GM19324 (cell line): ENCODE measurements around the gene MEGF9.

Source experiments
- ATAC-seq: cut with Tn5 transposase; IDR thresholded peaks from one replicate; pipeline ENCODE4 v1.9.1; 2021; ENCODE audit warnings: mild to moderate bottlenecking, moderate library complexity; ENCODE audit not compliant: unreplicated experiment, low FRiP score

MEGF9 gene

GRCh38 chr9:120733190-120733589, 18.9 kb upstream of the MEGF9 start:
- ATAC-seq, result no peak

DNA sequence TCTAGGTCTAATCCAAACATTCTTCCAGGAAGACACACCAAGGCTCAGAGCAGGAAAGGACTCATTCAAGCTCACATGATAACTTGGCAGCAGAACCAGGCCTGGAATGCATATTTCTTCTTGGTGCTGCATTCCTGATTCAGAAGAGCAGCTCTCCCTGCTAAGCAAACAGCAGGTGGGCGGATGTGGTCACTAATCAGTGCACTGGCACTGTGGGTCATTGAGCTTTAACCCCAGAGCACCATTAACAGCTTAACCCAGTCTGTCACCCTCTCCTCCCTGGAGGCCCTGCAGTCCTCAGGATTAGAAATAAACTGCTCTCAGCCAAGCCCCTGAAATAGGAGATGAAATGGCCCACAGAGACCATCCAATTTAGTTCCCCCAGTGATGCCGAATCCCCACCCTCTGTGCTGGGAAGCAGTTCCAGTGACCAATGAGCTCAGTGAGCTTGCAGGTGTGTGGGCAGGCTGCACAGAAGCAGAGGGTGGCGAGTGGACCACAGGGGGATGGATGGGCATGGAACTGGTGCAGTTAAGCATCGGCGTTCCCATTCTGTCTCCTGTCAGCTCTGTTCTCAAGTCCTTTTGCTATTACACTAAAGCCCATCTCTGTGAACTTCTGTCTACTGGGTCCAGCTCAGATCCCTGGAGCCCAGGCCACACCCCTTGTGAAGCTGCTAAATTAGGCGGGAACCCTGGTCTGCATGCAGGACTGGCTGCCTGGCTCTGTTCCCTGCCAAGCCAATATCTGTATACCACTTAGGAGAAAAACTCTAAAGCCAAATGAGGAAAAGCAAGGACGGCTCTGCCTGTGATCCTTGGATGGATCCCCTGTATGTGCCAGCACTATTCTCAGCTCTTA, 16.6 kb upstream of the MEGF9 start:
- ATAC-seq, result no peak

DNA sequence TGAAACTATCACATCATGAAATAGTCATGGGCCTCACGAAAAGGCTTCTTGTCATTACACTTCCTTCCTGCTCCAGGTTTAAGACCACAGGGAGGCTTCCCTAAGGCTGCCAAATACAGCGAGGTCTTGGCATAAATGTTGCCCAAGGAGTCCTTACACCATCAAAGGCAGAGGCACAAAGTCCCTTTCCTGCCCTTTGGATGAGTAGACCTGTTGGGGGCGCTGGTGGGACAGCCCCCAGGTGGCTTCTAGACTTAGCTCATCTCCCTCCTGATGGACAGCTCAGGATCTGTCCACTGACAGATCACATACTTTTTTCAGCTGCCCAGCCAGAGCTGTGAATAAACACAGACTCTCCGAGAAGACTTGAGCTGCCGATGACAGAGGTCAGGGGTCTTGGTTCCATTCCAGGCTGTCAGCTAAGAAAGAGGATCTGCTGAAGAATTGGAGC, 15.5 kb upstream of the MEGF9 start:
- ATAC-seq, result no peak

DNA sequence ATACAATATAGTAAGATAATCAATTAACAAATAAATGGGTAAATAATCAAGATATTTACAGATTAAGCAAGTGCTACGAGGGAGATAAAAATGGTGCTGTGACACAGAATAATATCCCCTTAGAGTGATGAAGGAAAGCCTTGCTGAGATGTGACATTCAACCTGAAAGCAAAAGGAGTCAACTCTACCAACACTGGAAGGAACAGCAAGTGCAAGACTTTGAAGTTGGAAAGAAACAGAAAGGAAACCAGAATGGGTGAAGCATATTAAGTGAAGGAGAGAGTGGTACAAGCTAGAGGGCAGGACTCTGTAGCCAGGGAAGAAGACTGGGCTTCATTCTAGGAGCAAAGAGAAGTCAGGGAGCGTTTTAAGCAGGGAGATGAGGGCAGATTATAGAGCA, 12.2 kb upstream of the MEGF9 start:
- ATAC-seq, result no peak

- no peak for ATAC-seq
Observed at GRCh38 chr9:120725907-120726306, 11.6 kb upstream of the MEGF9 start.

DNA sequence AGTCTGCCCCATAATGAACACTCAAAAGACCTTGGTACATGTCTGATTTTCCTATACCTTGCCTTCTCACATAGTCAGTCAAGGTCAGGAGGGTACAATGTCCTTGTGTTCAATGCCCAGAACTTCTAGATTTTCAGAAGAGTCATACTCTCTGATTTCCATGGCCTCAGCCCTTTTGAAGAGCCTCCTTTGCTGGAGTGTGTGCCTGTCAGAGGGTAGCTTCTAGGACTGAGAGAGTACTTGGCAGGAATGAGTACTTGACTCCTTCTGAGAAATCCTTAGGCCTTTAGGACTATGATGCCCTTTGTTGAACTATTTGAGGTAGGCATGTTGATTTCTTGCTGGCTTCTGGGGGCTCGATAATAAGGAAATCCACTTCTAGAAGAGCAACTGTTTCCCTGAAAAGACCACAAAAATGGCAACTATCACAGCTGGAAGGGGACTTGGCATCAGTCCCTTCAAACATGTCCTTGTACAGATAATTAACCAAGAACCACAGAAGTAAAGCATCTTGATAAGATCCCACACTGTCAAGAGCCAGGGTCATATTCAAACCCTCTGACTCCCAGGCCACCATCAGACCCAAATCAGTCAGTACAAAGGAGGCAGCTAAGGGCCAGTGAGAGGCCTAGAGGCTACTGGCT, 10.6 kb upstream of the MEGF9 start:
- no peak for ATAC-seq

DNA sequence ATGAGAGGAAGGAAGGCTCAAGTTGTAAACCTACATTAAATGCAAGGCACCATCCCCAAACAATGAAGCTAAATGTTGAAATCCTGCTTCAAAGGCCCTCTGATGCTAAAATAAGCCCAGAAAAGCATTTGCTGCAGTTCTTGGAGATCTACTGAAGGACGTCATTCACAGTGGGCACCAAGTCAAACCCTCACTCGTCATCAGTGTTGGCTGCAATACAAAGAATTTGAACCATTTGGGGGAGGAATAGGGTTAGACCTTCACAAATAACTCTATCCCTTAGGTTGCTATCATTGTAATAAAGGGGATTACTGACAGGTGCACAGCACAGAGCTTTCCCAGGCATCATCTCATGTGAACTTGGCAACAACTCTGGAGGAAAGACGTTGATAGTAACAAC, 9.3 kb upstream of the MEGF9 start:
- ATAC-seq, result no peak

DNA sequence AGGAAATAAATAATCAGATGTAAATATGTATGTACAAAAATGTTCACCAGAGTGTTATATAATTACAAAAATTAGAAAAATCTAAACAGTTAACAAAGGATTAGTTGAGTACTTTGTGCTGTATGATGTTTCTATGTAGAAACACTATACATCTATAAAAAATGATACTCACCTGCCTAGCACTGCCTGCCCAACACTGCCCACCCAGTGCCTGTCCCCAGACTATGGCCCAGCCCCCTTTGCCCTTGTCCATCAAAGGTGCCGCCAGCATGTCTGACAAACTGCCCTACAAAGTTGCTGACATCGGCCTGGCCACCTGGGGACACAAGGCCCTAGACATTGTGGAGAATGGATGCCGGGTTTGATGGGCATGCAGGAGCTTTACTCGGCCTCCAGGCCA, 6.1 kb upstream of the MEGF9 start:
- no peak for ATAC-seq

GRCh38 chr9:120718316-120718715, 4.0 kb upstream of the MEGF9 start:
- no peak for ATAC-seq

GRCh38 chr9:120717176-120717575, 2.9 kb upstream of the MEGF9 start:
- no peak for ATAC-seq

DNA sequence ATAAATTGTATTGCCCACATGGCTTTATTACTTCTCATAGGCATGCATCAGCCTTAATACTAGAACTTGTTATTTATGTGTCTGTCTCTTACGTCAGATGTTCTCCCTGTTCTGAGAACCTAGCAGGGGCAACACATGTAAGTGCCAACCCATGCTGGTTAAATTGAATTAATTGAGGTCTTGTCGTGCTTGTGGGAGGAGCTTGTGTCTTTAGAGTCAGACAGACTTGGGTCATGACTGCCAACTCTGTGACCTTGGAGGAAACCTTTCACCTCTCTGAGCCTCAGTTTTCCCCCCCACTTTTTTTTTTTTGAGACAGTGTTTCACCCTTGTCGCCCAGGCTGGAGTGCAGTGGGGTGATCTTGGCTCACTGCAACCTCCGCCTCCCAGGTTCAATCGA, 2.2 kb upstream of the MEGF9 start:
- ATAC-seq, result no peak

DNA sequence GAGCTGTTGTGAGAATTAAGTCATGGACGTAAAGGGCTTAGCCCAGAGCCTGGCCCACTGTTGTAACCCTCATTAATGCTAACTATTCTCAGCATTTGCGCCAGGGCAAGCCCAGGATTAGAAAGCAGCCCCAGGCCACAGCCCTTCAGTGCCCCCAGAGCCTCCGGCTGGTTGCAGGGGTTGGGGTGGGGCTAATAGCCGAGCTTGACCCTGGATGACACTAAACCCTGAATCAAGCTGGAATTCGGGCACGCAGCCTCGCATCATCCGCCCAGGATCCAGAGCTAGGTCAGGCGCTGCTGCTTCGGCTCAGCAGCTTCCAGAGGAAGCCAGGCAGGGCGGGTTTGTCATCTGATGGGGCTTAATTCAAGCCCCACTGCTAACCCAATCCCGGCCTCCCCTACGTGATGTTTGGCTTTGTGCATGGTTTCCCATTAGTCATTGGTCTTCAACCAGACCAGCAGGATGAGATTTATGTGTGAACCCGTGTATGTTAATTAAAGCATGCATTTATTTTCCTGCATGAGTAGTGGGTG, 1.2 kb upstream of the MEGF9 start:
- no peak for ATAC-seq

GRCh38 chr9:120714846-120715388, 647 bp upstream of the MEGF9 start:
- ATAC-seq, result no peak

- ATAC-seq, result no peak
Observed at GRCh38 chr9:120713257-120714087, 798 bp downstream of the MEGF9 start.

- no peak for ATAC-seq
Observed at GRCh38 chr9:120712539-120713031, 1.7 kb downstream of the MEGF9 start.

DNA sequence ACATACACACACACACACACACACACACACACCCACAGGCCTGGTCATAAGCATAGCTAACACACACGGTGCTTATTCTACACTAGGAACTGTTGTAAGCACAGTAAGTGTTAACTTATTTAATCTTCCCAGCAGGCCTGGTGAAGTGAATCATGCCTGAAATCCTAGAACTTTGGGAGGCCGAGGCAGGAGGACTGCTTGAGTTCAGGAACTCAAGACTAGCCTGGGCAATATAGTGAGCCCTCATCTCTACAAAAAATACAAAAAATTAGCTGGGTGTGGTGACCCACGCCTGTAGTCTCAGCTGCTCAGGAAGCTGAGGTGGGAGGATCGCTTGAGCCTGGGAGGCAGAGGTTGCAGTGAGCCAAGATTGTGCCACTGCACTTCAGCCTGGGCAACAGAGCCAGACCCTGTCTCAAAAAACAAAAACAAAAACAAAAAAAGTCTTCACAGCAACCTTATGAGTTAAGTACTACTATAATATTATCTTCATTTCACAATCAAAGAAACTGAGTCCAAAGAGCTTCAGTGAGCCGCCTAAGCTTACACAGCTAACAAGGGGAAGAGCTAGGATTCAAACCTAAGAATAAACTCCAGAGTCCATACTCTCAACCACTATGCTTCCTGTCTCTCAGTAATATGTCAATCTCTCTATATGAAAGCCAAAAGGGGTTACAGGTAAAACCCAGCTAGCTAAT, 2.3 kb downstream of the MEGF9 start:
- no peak for ATAC-seq

- ATAC-seq, result no peak
Observed at GRCh38 chr9:120711354-120711753, 2.9 kb downstream of the MEGF9 start.

- ATAC-seq, result no peak
Observed at GRCh38 chr9:120710110-120710981, 3.9 kb downstream of the MEGF9 start.
